SK-N-MC (cell line): ENCODE results near the gene ZNF787.

Experiments used
- EZH2 ChIP-seq: fragments of 200-600 bp; sonication (generic); IDR thresholded peaks from one replicate; pipeline ENCODE4 v1.6.1; 2017; ENCODE audit warnings: antibody characterized with exemption
- FOXP2 ChIP-seq: optimal IDR thresholded peaks from 2 replicates; pipeline ENCODE3; 2011; ENCODE audit warnings: mild to moderate bottlenecking, moderate library complexity; ENCODE audit not compliant: insufficient read depth; ENCODE audit errors: extremely low read length, control extremely low read depth
- POLR2AphosphoS5 ChIP-seq: IDR thresholded peaks from 2 replicates; pipeline ENCODE4 v1.6.1; 2012; ENCODE audit warnings: mild to moderate bottlenecking, low read depth, low read length, borderline replicate concordance

- TF ChIP-seq EZH2 (no peak), POLR2AphosphoS5 (no peak), FOXP2 (no peak)
Observed at GRCh38 chr19:56080669-56081401, 40.3 kb downstream of the ZNF787 start.
